Neural cell (in vitro differentiated cells): Measurements from ENCODE around the gene ALMS1. TPM values are rescaled to one million over a fixed set of nuclear protein-coding genes. Genes with fewer than 3 reads are reported as not detected.

Experiments used
- H2AFZ ChIP-seq: fragments of 200-600, 300-800 bp; sonication (generic), shearing (Covaris generic); 2 replicates; pipeline ENCODE4 v1.6.0; 2014; ENCODE audit warnings: low read depth, mild to moderate bottlenecking, antibody characterized with exemption, low read length, moderate library complexity
- H3F3A ChIP-seq: fragments of 200-600 bp; shearing (Covaris generic); 2 replicates; pipeline ENCODE4 v1.6.1; 2016; ENCODE audit warnings: mild to moderate bottlenecking, moderate library complexity, mixed read lengths, antibody characterized with exemption, low read length; ENCODE audit not compliant: insufficient read depth, poor library complexity, severe bottlenecking
- H3K27ac ChIP-seq: fragments of 200-600, 300-800 bp; sonication (generic), shearing (Covaris generic); 2 replicates; pipeline ENCODE4 v1.5.1; 2014; ENCODE audit warnings: mild to moderate bottlenecking, low read length, moderate library complexity
- H3K27me3 ChIP-seq: fragments of 300-800, 200-600 bp; sonication (generic), shearing (Covaris generic); 2 replicates; pipeline ENCODE4 v1.6.0; 2014; ENCODE audit warnings: mild to moderate bottlenecking, low read depth, low read length, moderate library complexity; ENCODE audit not compliant: insufficient read depth
- H3K36me3 ChIP-seq: fragments of 300-800, 200-600 bp; sonication (generic), shearing (Covaris generic); 2 replicates; pipeline ENCODE4 v1.5.1; 2014; ENCODE audit warnings: mild to moderate bottlenecking, antibody characterized with exemption, low read length, moderate library complexity; ENCODE audit not compliant: insufficient read depth
- H3K4me2 ChIP-seq: fragments of 300-800, 200-600 bp; sonication (generic), shearing (Covaris generic); 2 replicates; pipeline ENCODE4 v1.6.0; 2014; ENCODE audit warnings: mild to moderate bottlenecking, low read length
- H3K4me3 ChIP-seq: fragments of 300-800, 200-600 bp; sonication (generic), shearing (Covaris generic); 2 replicates; pipeline ENCODE4 v1.5.1; 2014; ENCODE audit warnings: mild to moderate bottlenecking, low read length, moderate library complexity
- H3K79me2 ChIP-seq: fragments of 200-600 bp; shearing (Covaris generic); replicated peaks from 2 replicates; pipeline ENCODE4 v1.6.0; 2014; ENCODE audit warnings: mild to moderate bottlenecking, low read length, moderate library complexity; ENCODE audit not compliant: insufficient read depth
- H3K9ac ChIP-seq: fragments of 300-800, 200-600 bp; sonication (generic), shearing (Covaris generic); 2 replicates; pipeline ENCODE4 v1.6.1; 2016; ENCODE audit warnings: mild to moderate bottlenecking, low read length, mixed read lengths
- H3K9me2 ChIP-seq: fragments of 200-600 bp; shearing (Covaris generic); 2 replicates; pipeline ENCODE4 v1.6.1; 2016; ENCODE audit warnings: mild to moderate bottlenecking, low read length, mixed read lengths; ENCODE audit not compliant: insufficient read depth
- H3K9me3 ChIP-seq: fragments of 200-600, 300-800 bp; sonication (generic), shearing (Covaris generic); 2 replicates; pipeline ENCODE4 v1.6.1; 2016; ENCODE audit warnings: mild to moderate bottlenecking, mixed run types, low read length, moderate library complexity, mixed read lengths
- H4K20me1 ChIP-seq: fragments of 200-600 bp; shearing (Covaris generic); 2 replicates; pipeline ENCODE4 v1.6.1; 2016; ENCODE audit warnings: mild to moderate bottlenecking, mixed run types; ENCODE audit not compliant: insufficient read depth
- CTCF ChIP-seq: fragments of 450-650 bp; IDR thresholded peaks from 2 replicates; pipeline ENCODE4 v1.5.1; 2014; ENCODE audit warnings: antibody characterized with exemption, mild to moderate bottlenecking, moderate library complexity; ENCODE audit not compliant: poor library complexity, severe bottlenecking
- EP300 ChIP-seq: fragments of 450-650 bp; conservative IDR thresholded peaks from 2 replicates; pipeline ENCODE4 v1.6.1; 2014; ENCODE audit warnings: antibody characterized with exemption, mild to moderate bottlenecking, moderate library complexity; ENCODE audit not compliant: poor library complexity, severe bottlenecking
- EZH2 ChIP-seq: fragments of 200-600, 300-800 bp; shearing (Covaris generic), sonication (generic); IDR thresholded peaks from 2 replicates; pipeline ENCODE4 v1.6.1; 2014; ENCODE audit warnings: antibody characterized with exemption, low read length, borderline replicate concordance, mild to moderate bottlenecking; ENCODE audit not compliant: insufficient read depth, poor library complexity, severe bottlenecking
- MXI1 ChIP-seq: fragments of 450-650 bp; conservative IDR thresholded peaks from 2 replicates; pipeline ENCODE4 v1.6.1; 2014; ENCODE audit warnings: antibody characterized with exemption, mild to moderate bottlenecking; ENCODE audit not compliant: poor library complexity, severe bottlenecking
- POLR2AphosphoS5 ChIP-seq: IDR thresholded peaks from 2 replicates; pipeline ENCODE4 v1.6.1; 2012
- RAD21 ChIP-seq: fragments of 450-650 bp; conservative IDR thresholded peaks from 2 replicates; pipeline ENCODE4 v1.6.1; 2014; ENCODE audit warnings: antibody characterized with exemption, mild to moderate bottlenecking, moderate library complexity
- REST ChIP-seq: IDR thresholded peaks from 2 replicates; pipeline ENCODE4 v1.6.1; 2012; ENCODE audit warnings: borderline replicate concordance
- SMC3 ChIP-seq: fragments of 450-650 bp; conservative IDR thresholded peaks from 2 replicates; pipeline ENCODE4 v1.6.1; 2014; ENCODE audit warnings: antibody characterized with exemption, mild to moderate bottlenecking, moderate library complexity; ENCODE audit not compliant: poor library complexity
- TAF1 ChIP-seq: IDR thresholded peaks from 2 replicates; pipeline ENCODE4 v1.6.1; 2012; ENCODE audit warnings: low read depth
- polyA plus RNA-seq: library from polyadenylated mRNA; depleted of rRNA; stranded (reverse); fragments of >200 nt; gene quantifications from 2 replicates; pipeline ENCODE4 v1.2.3, GENCODE V29; 2014

The ALMS1 gene
- polyA plus RNA-seq, 1 donor from 2014 or later = 12.2 TPM

- Histone ChIP-seq H4K20me1 (no peaks in the 10 kb centered on the region), H3K36me3 (peaks cover 17% of the 10 kb centered on the region), H3K9me3 (no peaks in the 10 kb centered on the region), H3K27ac (no peak overlapping the region), H3K79me2 (no peaks in the 10 kb centered on the region), H3K9ac (no peak overlapping the region), H3F3A (no peaks in the 10 kb centered on the region), H3K4me3 (no peak overlapping the region), H2AFZ (no peak overlapping the region), H3K27me3 (no peaks in the 10 kb centered on the region), H3K4me2 (no peak overlapping the region), H3K9me2 (no peaks in the 10 kb centered on the region)
- TF ChIP-seq MXI1 = no peak
- TF ChIP-seq TAF1 = no peak
- no peak for TF ChIP-seq REST
- no peak for TF ChIP-seq RAD21
- no peak for TF ChIP-seq EP300
- no peak for TF ChIP-seq POLR2AphosphoS5
- no peak for TF ChIP-seq SMC3
- no peak for TF ChIP-seq CTCF
- no peak for TF ChIP-seq EZH2
These were observed 225.6 kb downstream of the ALMS1 start for GRCh38 chr2:73611193-73611592.

GRCh38 chr2:73611867-73612266 is 226.2 kb downstream of the ALMS1 start:
- Histone ChIP-seq H3K4me3 (no peak overlapping the region), H2AFZ (no peak overlapping the region), H3K9me2 (no peaks in the 10 kb centered on the region), H3F3A (no peaks in the 10 kb centered on the region), H3K4me2 (no peak overlapping the region), H3K27ac (no peak overlapping the region), H3K9me3 (no peaks in the 10 kb centered on the region), H3K79me2 (no peaks in the 10 kb centered on the region), H3K36me3 (peaks cover 17% of the 10 kb centered on the region), H4K20me1 (no peaks in the 10 kb centered on the region), H3K9ac (no peak overlapping the region), H3K27me3 (no peaks in the 10 kb centered on the region)
- no peak for TF ChIP-seq TAF1
- no peak for TF ChIP-seq POLR2AphosphoS5
- no peak for TF ChIP-seq MXI1
- no peak for TF ChIP-seq SMC3
- no peak for TF ChIP-seq RAD21
- TF ChIP-seq EZH2 = no peak
- TF ChIP-seq CTCF = no peak
- no peak for TF ChIP-seq EP300
- TF ChIP-seq REST = no peak
